Measurements from ENCODE around the gene GNPTAB. TPM values are rescaled to one million over a fixed set of nuclear protein-coding genes. Genes with fewer than 3 reads are reported as not detected.

Gene GNPTAB
- total RNA-seq, 2 experiments from 2014 or later = 20.4 to 24.0 TPM

- Mint-ChIP-seq H3K27me3 (no peaks in the 10 kb centered on the region), H3K36me3 (ENCODE audit: low read depth) (no peaks in the 10 kb centered on the region), H3K27ac (no peak overlapping the region), H3K4me1 (peaks cover 10% of the 10 kb centered on the region), H3K4me3 (no peak overlapping the region), H3K9me3 (ENCODE audit: low read depth) (no peaks in the 10 kb centered on the region)
- no peak for DNase-seq
- ChIA-PET POLR2A (no interaction called here), CTCF (no interaction called here)
- no peak for ATAC-seq
- intact Hi-C loops (cut with DNase I, micrococcal nuclease) = no loop called here
These were observed 120.5 kb downstream of the GNPTAB start for GRCh38 chr12:101710288-101710687.

- Mint-ChIP-seq H3K4me1 (peaks cover 10% of the 10 kb centered on the region), H3K36me3 (ENCODE audit: low read depth) (no peaks in the 10 kb centered on the region), H3K4me3 (no peak overlapping the region), H3K27ac (no peak overlapping the region), H3K27me3 (no peaks in the 10 kb centered on the region), H3K9me3 (ENCODE audit: low read depth) (no peaks in the 10 kb centered on the region)
- CTCF ChIA-PET = interaction anchor here (0.6 to 2.0 kb wide), 3 partner anchors 11 to 16 kb away, joined by 3 to 5 read pairs (median 3); no protein-coding TSS in a partner anchor
- ATAC-seq (no peak), DNase-seq (no peak)
- intact Hi-C loops (cut with DNase I, micrococcal nuclease) = no loop called here
- POLR2A ChIA-PET = no interaction called here
These were observed 123.5 kb downstream of the GNPTAB start for GRCh38 chr12:101707131-101707782.

- no peak for DNase-seq
- Mint-ChIP-seq H3K9me3 (ENCODE audit: low read depth) (no peaks in the 10 kb centered on the region), H3K27ac (no peak overlapping the region), H3K4me1 (peaks cover 10% of the 10 kb centered on the region), H3K36me3 (ENCODE audit: low read depth) (no peaks in the 10 kb centered on the region), H3K27me3 (no peaks in the 10 kb centered on the region), H3K4me3 (no peak overlapping the region)
- no peak for ATAC-seq
- intact Hi-C loops (cut with DNase I, micrococcal nuclease) = no loop called here
- ChIA-PET POLR2A (no interaction called here), CTCF (interaction anchor here (1.0 kb wide), 1 partner anchor 1033 kb away, joined by 3 read pairs; no protein-coding TSS in a partner anchor)
These were observed 124.4 kb downstream of the GNPTAB start for GRCh38 chr12:101706403-101706802.

GRCh38 chr12:101703487-101703886 is 127.3 kb downstream of the GNPTAB start:
- ATAC-seq (no peak), DNase-seq (no peak)
- H3K9me3 Mint-ChIP-seq (ENCODE audit: low read depth) = no peaks in the 10 kb centered on the region
- H3K27ac Mint-ChIP-seq = no peak overlapping the region
- ChIA-PET POLR2A (no interaction called here), CTCF (no interaction called here)
- no peak overlapping the region for H3K4me3 Mint-ChIP-seq
- intact Hi-C loops (cut with DNase I, micrococcal nuclease) = no loop called here
- H3K4me1 Mint-ChIP-seq = peaks cover 18% of the 10 kb centered on the region
- H3K36me3 Mint-ChIP-seq (ENCODE audit: low read depth) = no peaks in the 10 kb centered on the region
- H3K27me3 Mint-ChIP-seq = no peaks in the 10 kb centered on the region

GRCh38 chr12:101700299-101700820 is 130.4 kb downstream of the GNPTAB start:
- ChIA-PET CTCF (no interaction called here), POLR2A (no interaction called here)
- H3K36me3 Mint-ChIP-seq (ENCODE audit: low read depth) = no peaks in the 10 kb centered on the region
- no peak for ATAC-seq
- intact Hi-C loops (cut with DNase I, micrococcal nuclease) = no loop called here
- peaks cover 28% of the 10 kb centered on the region for H3K4me1 Mint-ChIP-seq
- H3K27ac Mint-ChIP-seq = no peak overlapping the region
- no peak overlapping the region for H3K4me3 Mint-ChIP-seq
- no peak for DNase-seq
- H3K9me3 Mint-ChIP-seq (ENCODE audit: low read depth) = no peaks in the 10 kb centered on the region
- no peaks in the 10 kb centered on the region for H3K27me3 Mint-ChIP-seq

GRCh38 chr12:101698800-101699347 is 131.9 kb downstream of the GNPTAB start:
- Mint-ChIP-seq H3K27ac (peak overlapping the region; percentile 83), H3K27me3 (no peaks in the 10 kb centered on the region), H3K9me3 (ENCODE audit: low read depth) (no peaks in the 10 kb centered on the region), H3K4me1 (peaks cover 29% of the 10 kb centered on the region), H3K36me3 (ENCODE audit: low read depth) (no peaks in the 10 kb centered on the region), H3K4me3 (peak overlapping the region; percentile 81)
- ATAC-seq (no peak), DNase-seq (peak; percentile 49)
- intact Hi-C loops (cut with DNase I, micrococcal nuclease) = loop anchor here in 1 of 2 experiments (5.0 kb wide), 1 partner anchor 178 kb away; the partner anchor contains the start of gene DRAM1
- CTCF ChIA-PET = interaction anchor here (0.7 kb wide), 1 partner anchor 14 kb away, joined by 4 read pairs; no protein-coding TSS in a partner anchor
- POLR2A ChIA-PET = no interaction called here

GRCh38 chr12:101697930-101698799 is 132.6 kb downstream of the GNPTAB start:
- intact Hi-C loops (cut with DNase I, micrococcal nuclease) = loop anchor here in 1 of 2 experiments (1.0 to 5.0 kb wide), 3 partner anchors 133 to 291 kb away; partner anchors contain the start of genes ARL1 and DRAM1
- no peaks in the 10 kb centered on the region for H3K27me3 Mint-ChIP-seq
- DNase-seq (peak; percentile 35), ATAC-seq (peak; percentile 21)
- H3K36me3 Mint-ChIP-seq (ENCODE audit: low read depth) = no peaks in the 10 kb centered on the region
- ChIA-PET CTCF (interaction anchor here (0.7 kb wide), 1 partner anchor 13 kb away, joined by 4 read pairs; no protein-coding TSS in a partner anchor), POLR2A (no interaction called here)
- peak overlapping the region; percentile 81 for H3K4me3 Mint-ChIP-seq
- peaks cover 29% of the 10 kb centered on the region for H3K4me1 Mint-ChIP-seq
- peak overlapping the region; percentile 83 for H3K27ac Mint-ChIP-seq
- H3K9me3 Mint-ChIP-seq (ENCODE audit: low read depth) = no peaks in the 10 kb centered on the region

- no peaks in the 10 kb centered on the region for H3K27me3 Mint-ChIP-seq
- H3K27ac Mint-ChIP-seq = peak within 1 kb of the TSS; percentile 83
- H3K36me3 Mint-ChIP-seq (ENCODE audit: low read depth) = no peaks in the 10 kb centered on the region
- intact Hi-C loops (cut with DNase I, micrococcal nuclease) = loop anchor here in 1 of 2 experiments (1.0 to 5.0 kb wide), 3 partner anchors 134 to 290 kb away; partner anchors contain the start of genes ARL1 and DRAM1
- POLR2A ChIA-PET = no interaction called here
- CTCF ChIA-PET = no interaction called here
- no peaks in the 10 kb centered on the region for H3K9me3 Mint-ChIP-seq (ENCODE audit: low read depth)
- peak; percentile 74 for ATAC-seq
- peak; percentile 76 for DNase-seq
- peak within 1 kb of the TSS; percentile 81 for H3K4me3 Mint-ChIP-seq
- peaks cover 29% of the 10 kb centered on the region for H3K4me1 Mint-ChIP-seq
These were observed 133.4 kb downstream of the GNPTAB start, which contains the start of gene CHPT1 for GRCh38 chr12:101697197-101697929. Gene CHPT1, plus strand, starts transcription at chr12:101697640. Its CDS starts 222 bp downstream, at chr12:101697862.

- Mint-ChIP-seq H3K27me3 (no peaks in the 10 kb centered on the region), H3K9me3 (ENCODE audit: low read depth) (no peaks in the 10 kb centered on the region), H3K4me3 (peak overlapping the region; percentile 81), H3K36me3 (ENCODE audit: low read depth) (no peaks in the 10 kb centered on the region), H3K27ac (peak overlapping the region; percentile 43), H3K4me1 (peaks cover 29% of the 10 kb centered on the region)
- ATAC-seq (no peak), DNase-seq (peak; percentile 14)
- POLR2A ChIA-PET = no interaction called here
- intact Hi-C loops (cut with DNase I, micrococcal nuclease) = loop anchor here in 1 of 2 experiments (1.0 to 5.0 kb wide), 3 partner anchors 135 to 289 kb away; partner anchors contain the start of genes ARL1 and DRAM1
- CTCF ChIA-PET = no interaction called here
These were observed 134.2 kb downstream of the GNPTAB start for GRCh38 chr12:101696251-101697196.

GRCh38 chr12:101695706-101696105 is 135.1 kb downstream of the GNPTAB start:
- no peaks in the 10 kb centered on the region for H3K27me3 Mint-ChIP-seq
- no peak overlapping the region for H3K4me3 Mint-ChIP-seq
- ChIA-PET CTCF (no interaction called here), POLR2A (no interaction called here)
- no peaks in the 10 kb centered on the region for H3K9me3 Mint-ChIP-seq (ENCODE audit: low read depth)
- no peak for ATAC-seq
- no peaks in the 10 kb centered on the region for H3K36me3 Mint-ChIP-seq (ENCODE audit: low read depth)
- intact Hi-C loops (cut with DNase I, micrococcal nuclease) = loop anchor here in 1 of 2 experiments (5.0 kb wide), 1 partner anchor 182 kb away; the partner anchor contains the start of gene DRAM1
- H3K4me1 Mint-ChIP-seq = peaks cover 29% of the 10 kb centered on the region
- H3K27ac Mint-ChIP-seq = no peak overlapping the region
- DNase-seq = no peak

All from activated CD4-positive, alpha-beta T cell treated with anti-CD3 and anti-CD28 coated beads for 36 hours (primary cell).